ENCODE measurements around the gene NUDT22.
A peak's percentile ranks its signal among the peaks of the same experiment; 100 is the strongest.

NUDT22 gene

DNA sequence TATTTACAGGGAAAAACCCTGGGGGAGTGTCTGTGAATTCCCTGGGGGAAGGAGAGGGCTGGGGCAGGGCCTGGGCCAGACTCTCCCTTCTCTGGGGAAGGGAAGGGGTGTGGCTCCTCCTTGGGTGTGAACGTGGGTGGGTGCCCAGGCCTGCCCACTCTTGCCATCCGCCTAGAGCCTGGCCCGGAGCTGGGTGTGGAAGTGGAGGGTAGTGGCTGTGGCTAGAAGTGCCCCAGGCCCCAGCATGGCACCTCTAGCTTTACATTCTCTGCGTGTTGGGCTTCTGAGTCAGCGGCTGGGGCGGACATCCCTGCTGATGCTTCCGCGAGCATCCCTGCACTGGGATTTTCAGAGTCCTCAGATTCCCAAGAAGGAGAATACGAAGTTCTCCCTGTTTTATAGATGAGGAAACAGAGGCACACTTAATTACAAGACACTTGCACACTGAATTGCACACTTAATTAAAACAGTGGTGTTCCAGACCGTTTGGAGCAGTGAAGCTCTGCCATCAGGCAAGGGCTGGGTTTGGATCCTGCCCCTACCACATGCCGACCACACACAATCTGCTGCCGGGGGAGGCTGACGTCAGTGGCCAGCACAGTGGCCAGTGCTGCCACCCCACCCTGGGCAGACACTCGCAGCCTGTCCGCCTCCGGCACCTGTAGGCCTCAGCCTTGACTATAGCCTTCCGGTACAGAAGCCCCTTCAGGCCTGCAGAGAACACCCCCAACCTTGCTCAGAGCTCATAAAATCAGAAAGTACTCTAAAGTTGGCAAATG lies 50.8 kb downstream of the NUDT22 start:
- DNase-seq (no peak), ATAC-seq (no peak)

DNA sequence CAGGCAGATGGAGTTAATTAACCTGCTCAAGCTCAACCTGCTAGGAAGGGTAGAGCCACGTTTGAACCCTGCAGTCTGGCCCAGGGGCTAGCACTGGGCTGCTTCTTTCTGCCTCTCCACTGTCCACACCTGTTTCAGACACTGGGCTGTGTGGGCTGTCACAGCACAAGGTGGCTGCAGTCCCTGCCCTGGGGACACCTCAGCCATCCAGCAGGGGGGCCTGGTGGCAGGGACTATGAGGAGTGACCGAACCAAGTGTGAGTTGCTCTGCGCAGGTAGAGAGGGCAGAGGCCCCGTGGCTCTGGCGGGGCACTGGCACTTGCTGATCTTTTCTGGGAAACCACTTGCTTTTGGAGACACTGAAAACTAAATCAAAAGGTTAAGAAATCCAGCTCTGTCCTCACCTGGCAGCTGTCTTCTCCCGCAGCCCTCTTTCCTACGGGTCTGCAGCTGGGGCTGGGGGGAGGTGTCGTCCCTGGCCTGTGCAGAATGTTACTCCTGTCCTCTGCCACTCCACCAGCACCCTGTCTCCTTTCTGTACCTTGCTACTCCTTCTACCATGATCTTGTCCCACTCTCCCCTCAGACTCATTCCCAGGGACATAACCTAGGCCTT lies 52.6 kb downstream of the NUDT22 start:
- ATAC-seq (peak; percentile 19), DNase-seq (no peak)

Measured in stimulated activated naive CD8-positive, alpha-beta T cell treated with anti-CD3 and anti-CD28 coated beads, Interleukin-15, Interleukin-2, amounts not matched to agents 100 U/mL and 50 U/mL, for 24 hours (primary cell).